HCT116 (cell line): ENCODE results near the gene ZIC5. TPM values are rescaled to one million over a fixed set of nuclear protein-coding genes. Genes with fewer than 3 reads are reported as not detected.

Experiments used
- ATAC-seq: fragments of 200-7000 bp; cut with Tn5 transposase; 2 replicates; pipeline ENCODE4 v1.9.1; 2020; ENCODE audit warnings: mild to moderate bottlenecking, moderate library complexity
- BruUV-seq: library from RNA; stranded (reverse); fragments of 400-500 nt; replicated peaks from 2 replicates; lab custom pipeline; 2021; lab: Mats Ljungman, UMichigan
- CTCF ChIA-PET: fragments of 300-600 bp; sonication (Branson Sonifier 250); formaldehyde crosslinking; loops from one replicate; lab custom pipeline; 2021; ENCODE audit warnings: antibody characterized with exemption; lab: Charles Lee
- POLR2A ChIA-PET: fragments of 300-600, 350-600 bp; sonication (Branson Sonifier 250); formaldehyde crosslinking; loops from one replicate; lab custom pipeline; 2021; ENCODE audit warnings: antibody characterized with exemption; lab: Charles Lee
- RAD21 ChIA-PET, 2 experiments: fragments of 300-600 bp; sonication (Branson Sonifier 250); formaldehyde crosslinking; loops; one replicate each; lab custom pipeline; 2023; ENCODE audit warnings: low total read pairs in 2 of 2; ENCODE audit not compliant: uncharacterized antibody in 2 of 2, unreplicated experiment in 2 of 2, low non-redundant PET in 1 of 2; lab: Charles Lee
- DNase-seq: peaks from one replicate; pipeline ENCODE4 v3.0.0-alpha.2; 2010; ENCODE audit warnings: low read depth, low spot score
- H2AFZ ChIP-seq: fragments of 200-600 bp; shearing (Covaris generic), sonication (generic); 2 replicates; pipeline ENCODE4 v1.6.1; 2017; ENCODE audit warnings: low read depth, mixed run types, mixed read lengths, antibody characterized with exemption, low read length; ENCODE audit not compliant: poor library complexity, severe bottlenecking
- H3K27ac ChIP-seq: 2 replicates; pipeline ENCODE4 v1.5.1; 2012; ENCODE audit warnings: low read depth, low read length
- H3K27me3 ChIP-seq: fragments of 200-600 bp; sonication (generic); 2 replicates; pipeline ENCODE4 v1.6.1; 2016; ENCODE audit warnings: mixed run types, low read length, mixed read lengths; ENCODE audit not compliant: insufficient read depth
- H3K36me3 ChIP-seq, 2 experiments: fragments of 200-500 bp in 1 of 2; fragments of 200-600 bp in 1 of 2; sonication (Bioruptor generic) in 1 of 2; sonication (generic) in 1 of 2; 2 replicates each; pipeline versions ENCODE4 v1.5.1 to v1.6.1; 2014 to 2016; ENCODE audit warnings: low read length in 2 of 2, inconsistent platforms in 1 of 2, mixed read lengths in 1 of 2, mixed run types in 1 of 2; ENCODE audit not compliant: insufficient read depth in 2 of 2, control insufficient read depth in 1 of 2
- H3K4me1 ChIP-seq, 2 experiments: fragments of 200-600 bp in 1 of 2; sonication (generic) in 1 of 2; 2 replicates each; pipeline versions ENCODE4 v1.5.1 to v1.6.1; 2012 to 2017; ENCODE audit warnings: low read length in 2 of 2, inconsistent platforms in 1 of 2, mild to moderate bottlenecking in 1 of 2, mixed read lengths in 1 of 2, mixed run types in 1 of 2, moderate library complexity in 1 of 2; ENCODE audit not compliant: insufficient read depth in 2 of 2, control insufficient read depth in 1 of 2
- H3K4me2 ChIP-seq: fragments of 200-600 bp; sonication (generic); 2 replicates; pipeline ENCODE4 v1.6.1; 2017; ENCODE audit warnings: mixed run types, low read length, mixed read lengths
- H3K4me3 ChIP-seq, 2 experiments: fragments of 200-600 bp in 1 of 2; sonication (generic) in 1 of 2; replicated peaks in 1 of 2; 2 replicates each; pipeline ENCODE4 v1.5.1; 2011 to 2016; ENCODE audit warnings: low read length in 2 of 2, control low read depth in 1 of 2, low read depth in 1 of 2, mild to moderate bottlenecking in 1 of 2, mixed read lengths in 1 of 2, mixed run types in 1 of 2
- H3K79me2 ChIP-seq: fragments of 200-600 bp; sonication (generic); 2 replicates; pipeline ENCODE4 v1.6.1; 2017; ENCODE audit warnings: mild to moderate bottlenecking, mixed run types, low read length, moderate library complexity, mixed read lengths; ENCODE audit not compliant: insufficient read depth
- H3K9ac ChIP-seq: fragments of 200-600 bp; sonication (generic); 2 replicates; pipeline ENCODE4 v1.6.1; 2016; ENCODE audit warnings: low read length, mixed read lengths
- H3K9me2 ChIP-seq: fragments of 200-600 bp; sonication (generic), shearing (Covaris generic); 2 replicates; pipeline ENCODE4 v1.6.1; 2017; ENCODE audit warnings: mixed run types, mild to moderate bottlenecking, moderate library complexity; ENCODE audit not compliant: insufficient read depth
- H3K9me3 ChIP-seq, 2 experiments: fragments of 200-500 bp in 1 of 2; fragments of 200-600 bp in 1 of 2; sonication (Bioruptor generic) in 1 of 2; sonication (generic) in 1 of 2; 2 replicates each; pipeline ENCODE4 v1.6.1; 2014 to 2017; ENCODE audit warnings: low read length in 2 of 2, mixed read lengths in 2 of 2, inconsistent platforms in 1 of 2, low read depth in 1 of 2, mild to moderate bottlenecking in 1 of 2, mixed run types in 1 of 2, moderate library complexity in 1 of 2; ENCODE audit not compliant: control insufficient read depth in 1 of 2, insufficient read depth in 1 of 2
- H4K20me1 ChIP-seq: fragments of 200-600 bp; sonication (generic), shearing (Covaris generic); 2 replicates; pipeline ENCODE4 v1.6.1; 2017; ENCODE audit warnings: mixed run types, mild to moderate bottlenecking, moderate library complexity; ENCODE audit not compliant: insufficient read depth
- FOSL1 ChIP-seq: IDR thresholded peaks from 2 replicates; pipeline ENCODE4 v1.6.1; 2012; ENCODE audit warnings: low read depth
- POLR2A ChIP-seq: IDR thresholded peaks from 2 replicates; pipeline ENCODE4 v1.7.0; 2011; ENCODE audit warnings: borderline replicate concordance; ENCODE audit not compliant: insufficient read depth, insufficient read length; ENCODE audit errors: extremely low read depth
- POLR2AphosphoS5 ChIP-seq: IDR thresholded peaks from 2 replicates; pipeline ENCODE4 v1.6.1; 2011; ENCODE audit warnings: mild to moderate bottlenecking, low read depth, low read length, moderate library complexity
- REST ChIP-seq: IDR thresholded peaks from 2 replicates; pipeline ENCODE4 v1.6.1; 2012; ENCODE audit warnings: low read depth
- SP1 ChIP-seq: IDR thresholded peaks from 2 replicates; pipeline ENCODE4 v1.6.1; 2012; ENCODE audit warnings: low read depth
- ZNF274 ChIP-seq: fragments of 200-500 bp; sonication (Bioruptor generic); IDR thresholded peaks from 2 replicates; pipeline ENCODE4 v1.6.1; 2014; ENCODE audit warnings: mild to moderate bottlenecking, low read depth, low read length, inconsistent platforms
- intact Hi-C: fragments of 100-400 bp; cut with micrococcal nuclease; formaldehyde crosslinking; loops from 2 replicates; pipeline ENCODE4 v1.10.0; 2022
- total RNA-seq: library from RNA; stranded (reverse); gene quantifications from one replicate; pipeline ENCODE4 v1.2.1, GENCODE V29; 2021; ENCODE audit not compliant: unreplicated experiment

Gene ZIC5
- total RNA-seq, 1 experiment from 2014 or later, result 10.3 TPM

DNA sequence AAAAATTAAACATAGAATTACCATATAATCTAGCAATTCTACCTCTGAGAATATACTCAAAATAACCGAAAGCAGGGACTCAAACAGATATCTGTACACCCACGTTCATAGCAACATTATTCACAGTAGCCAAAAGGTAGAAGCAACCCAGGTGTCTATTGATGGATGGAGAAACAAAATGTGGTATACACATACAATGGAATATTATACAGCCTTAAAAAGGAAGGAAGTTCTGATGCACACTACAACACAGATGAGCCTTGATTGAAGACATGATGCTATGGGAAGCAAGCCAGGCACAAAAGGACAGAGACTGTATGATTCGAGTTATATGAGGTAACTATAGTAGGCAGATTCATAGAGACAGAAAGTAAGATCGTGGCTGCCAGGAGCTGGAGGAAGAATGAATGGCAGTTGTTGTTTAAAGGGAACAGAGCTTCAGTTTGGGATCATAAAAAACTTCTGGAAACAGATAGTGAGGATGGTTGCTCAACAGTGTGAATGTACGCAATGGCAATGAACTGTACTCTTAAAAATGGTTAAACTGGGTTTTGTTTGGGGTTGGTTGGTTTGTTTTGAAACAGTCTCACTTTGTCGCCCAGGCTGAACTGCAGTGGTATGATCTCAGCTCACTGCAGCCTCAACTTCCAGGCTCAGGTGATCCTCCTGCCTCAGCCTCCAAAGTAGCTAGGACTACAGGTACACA lies 47.5 kb downstream of the ZIC5 start (continued):
- TF ChIP-seq REST, result no peak
- no peak for TF ChIP-seq ZNF274
- no peak for TF ChIP-seq POLR2AphosphoS5
- no peak for TF ChIP-seq SP1
- TF ChIP-seq, all 23 proteins: peak for 0

DNA sequence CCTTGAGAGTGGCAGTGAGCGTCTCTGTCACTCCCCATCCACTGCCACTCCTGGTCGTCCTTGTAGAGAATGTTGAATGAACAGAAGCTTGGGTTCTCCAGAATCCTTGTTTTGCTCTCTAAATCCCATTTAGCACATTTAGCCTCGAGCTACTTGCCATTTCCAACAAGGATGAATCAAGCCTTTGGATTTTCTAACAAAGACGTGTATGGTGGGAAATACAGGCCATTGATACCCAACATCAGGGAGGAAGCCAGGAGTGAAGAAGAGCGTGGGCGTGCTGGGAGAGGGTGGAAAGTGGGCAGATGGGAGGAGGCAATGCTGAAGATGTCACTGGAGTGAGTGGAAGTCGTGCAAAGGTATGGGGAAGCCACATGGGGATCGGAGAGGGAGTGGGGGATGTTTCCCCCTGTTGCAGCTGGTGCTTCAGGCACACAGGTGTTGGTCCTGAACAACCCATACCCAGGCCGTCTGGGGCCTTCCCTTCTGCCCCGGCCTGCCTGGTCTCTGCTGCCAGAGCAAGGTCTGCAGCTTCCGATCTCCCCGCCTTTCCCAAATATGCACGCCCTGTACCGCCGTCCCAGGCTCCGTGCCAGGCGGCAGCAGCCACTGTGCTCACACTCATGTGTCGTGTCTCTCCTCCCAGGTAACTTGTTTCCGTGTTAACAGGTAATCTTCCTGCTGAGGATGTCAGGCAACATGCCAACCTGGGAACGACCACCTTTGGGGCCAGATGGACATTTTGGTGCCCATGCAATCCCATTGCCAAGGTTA lies 48.7 kb downstream of the ZIC5 start:
- no peak for ATAC-seq
- Histone ChIP-seq H3K27me3 (no peaks in the 10 kb centered on the region), H3K4me2 (no peak overlapping the region), H3K4me1 (peaks cover 0 to 13% of the 10 kb centered on the region in 2 experiments; a peak in 1 of 4 replicates), H3K36me3 (no peaks in the 10 kb centered on the region), H3K79me2 (no peaks in the 10 kb centered on the region), H3K9ac (no peak overlapping the region), H4K20me1 (no peaks in the 10 kb centered on the region), H3K9me3 (no peaks in the 10 kb centered on the region), H3K4me3 (no peak overlapping the region), H3K9me2 (no peaks in the 10 kb centered on the region)
- ChIA-PET RAD21 (no interaction called here), CTCF (interaction anchor here (1.0 kb wide), 1 partner anchor 9 kb away, joined by 4 read pairs; no protein-coding TSS in a partner anchor)
- intact Hi-C loops, result no loop called here
- TF ChIP-seq FOSL1 (no peak), POLR2A (no peak)
- TF ChIP-seq, all 23 proteins: peak for 0
- no peak for DNase-seq
- POLR2A ChIA-PET, result no interaction called here
- BruUV-seq, result no TSS peak
- H2AFZ ChIP-seq, result no peak overlapping the region
- H3K27ac ChIP-seq, result no peak overlapping the region
